Kidney (tissue), 14 donors: Measurements from ENCODE around the gene ZNF320. TPM values are rescaled to one million over a fixed set of nuclear protein-coding genes. Genes with fewer than 3 reads are reported as not detected.
A peak's percentile ranks its signal among the peaks of the same experiment; 100 is the strongest.

Source experiments
- DNase-seq, 5 donors: peaks; one replicate each; pipeline ENCODE4 v3.0.0-alpha.2; 2013 to 2020
- FAIRE-seq: peaks from 2 replicates; lab custom pipeline; 2012; peaks lifted over from hg19 to GRCh38; lab: Jason Lieb, UNC
- H3K27ac ChIP-seq, 2 donors: one replicate each; pipeline ENCODE4 v1.7.0; 2013; ENCODE audit warnings: low read depth in 2 of 2, low read length in 2 of 2, inconsistent platforms in 1 of 2
- H3K27me3 ChIP-seq: one replicate; pipeline ENCODE4 v1.7.1; 2013; ENCODE audit warnings: low read length, inconsistent platforms; ENCODE audit not compliant: control insufficient read depth, insufficient read depth
- H3K36me3 ChIP-seq, 3 donors: one replicate each; pipeline versions ENCODE4 v1.7.0 to v1.7.1; 2013; ENCODE audit warnings: low read length in 3 of 3, control low read depth in 1 of 3, inconsistent platforms in 1 of 3; ENCODE audit not compliant: insufficient read depth in 3 of 3, control insufficient read depth in 2 of 3
- H3K4me1 ChIP-seq, 3 donors: one replicate each; pipeline versions ENCODE4 v1.7.0 to v1.7.1; 2013; ENCODE audit warnings: low read length in 3 of 3, inconsistent platforms in 1 of 3, low read depth in 1 of 3; ENCODE audit not compliant: control insufficient read depth in 2 of 3, insufficient read depth in 2 of 3
- H3K4me3 ChIP-seq, 3 donors: one replicate each; pipeline versions ENCODE4 v1.7.0 to v1.8.1; 2013; ENCODE audit warnings: low read length in 3 of 3, control low read depth in 1 of 3, inconsistent platforms in 1 of 3
- H3K9ac ChIP-seq, 3 donors: one replicate each; pipeline versions ENCODE4 v1.7.0 to v1.7.1; 2013; ENCODE audit warnings: low read length in 3 of 3, control low read depth in 1 of 3, inconsistent platforms in 1 of 3
- H3K9me3 ChIP-seq, 3 donors: one replicate each; pipeline versions ENCODE4 v1.7.0 to v1.7.1; 2013; ENCODE audit warnings: low read length in 3 of 3, control low read depth in 1 of 3, inconsistent platforms in 1 of 3; ENCODE audit not compliant: control insufficient read depth in 2 of 3, insufficient read depth in 1 of 3
- intact Hi-C: fragments of 100-400 bp; cut with DNase I; formaldehyde crosslinking; loops from one replicate; pipeline ENCODE4 v1.11.1; 2022
- polyA plus RNA-seq: library from polyadenylated mRNA; stranded (reverse); fragments of 350-450 nt; fragmentation: Illumina TruSeq; extraction: RNeasy Lipid Tissue Mini Kit (QIAGEN cat#74804); gene quantifications from one replicate; pipeline ENCODE4 v1.2.3, GENCODE V29; 2014; ENCODE audit warnings: low read depth, low replicate concordance; ENCODE audit not compliant: insufficient read depth
- total RNA-seq: library from RNA; stranded (reverse); fragmentation: NEBNext Ultra II Directional; extraction: Animal tissue kit (Norgen Biotek cat#: 25700); gene quantifications from one replicate; pipeline ENCODE4 v1.2.1, GENCODE V29; 2021
- TF ChIP-seq, protein P1 (sequence below): IDR thresholded peaks from 3 replicates; pipeline ENCODE4 v1.5.1; 2012; ENCODE audit warnings: mild to moderate bottlenecking, moderate library complexity, borderline replicate concordance; ENCODE audit not compliant: insufficient read depth; ENCODE audit errors: extremely low read depth
- donor health status: control.
- donor health status: control.
- donor health status: control.
- donor health status: control.
- donor health status: control.
- donor health status: DM: yes; HTN: yes; CAD: no.
- donor health status: Normal renal cell carcinoma (clear cell type).

ZNF320 gene
- total and polyA plus RNA-seq, 2 donors from 2014 or later = 3.2 to 25.8 TPM

DNA sequence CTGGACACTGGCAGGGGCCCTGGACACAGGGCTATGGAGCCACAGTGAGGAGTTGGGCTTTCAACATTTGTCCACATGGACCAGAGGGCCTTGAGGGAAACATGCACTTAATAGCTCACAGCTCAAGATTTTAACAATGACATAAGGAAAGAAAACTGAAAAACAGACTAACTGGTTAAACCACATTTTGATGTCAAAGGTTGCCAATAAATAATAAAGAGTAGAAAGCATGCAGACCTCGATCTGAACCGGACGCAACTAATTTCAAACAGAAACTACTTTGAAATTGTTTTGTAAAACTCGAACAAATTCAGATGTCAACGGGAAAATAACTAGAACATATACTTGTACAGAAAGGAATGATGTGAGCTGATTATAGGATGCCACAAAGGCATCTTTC lies 41.3 kb upstream of the ZNF320 start:
- Histone ChIP-seq H3K4me3 (no peak overlapping the region), H3K36me3 (no peaks in the 10 kb centered on the region), H3K27me3 (no peaks in the 10 kb centered on the region), H3K27ac (no peak overlapping the region), H3K4me1 (peaks cover 0 to 16% (median 5%) of the 10 kb centered on the region in 3 donors), H3K9me3 (no peaks in the 10 kb centered on the region), H3K9ac (no peak overlapping the region)
- TF ChIP-seq, protein P1, sequence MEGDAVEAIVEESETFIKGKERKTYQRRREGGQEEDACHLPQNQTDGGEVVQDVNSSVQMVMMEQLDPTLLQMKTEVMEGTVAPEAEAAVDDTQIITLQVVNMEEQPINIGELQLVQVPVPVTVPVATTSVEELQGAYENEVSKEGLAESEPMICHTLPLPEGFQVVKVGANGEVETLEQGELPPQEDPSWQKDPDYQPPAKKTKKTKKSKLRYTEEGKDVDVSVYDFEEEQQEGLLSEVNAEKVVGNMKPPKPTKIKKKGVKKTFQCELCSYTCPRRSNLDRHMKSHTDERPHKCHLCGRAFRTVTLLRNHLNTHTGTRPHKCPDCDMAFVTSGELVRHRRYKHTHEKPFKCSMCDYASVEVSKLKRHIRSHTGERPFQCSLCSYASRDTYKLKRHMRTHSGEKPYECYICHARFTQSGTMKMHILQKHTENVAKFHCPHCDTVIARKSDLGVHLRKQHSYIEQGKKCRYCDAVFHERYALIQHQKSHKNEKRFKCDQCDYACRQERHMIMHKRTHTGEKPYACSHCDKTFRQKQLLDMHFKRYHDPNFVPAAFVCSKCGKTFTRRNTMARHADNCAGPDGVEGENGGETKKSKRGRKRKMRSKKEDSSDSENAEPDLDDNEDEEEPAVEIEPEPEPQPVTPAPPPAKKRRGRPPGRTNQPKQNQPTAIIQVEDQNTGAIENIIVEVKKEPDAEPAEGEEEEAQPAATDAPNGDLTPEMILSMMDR = no peak
- DNase-seq (peak in 2 of 5 donors; percentile 65 to 73), FAIRE-seq (no peak)
- intact Hi-C loops = no loop called here

DNA sequence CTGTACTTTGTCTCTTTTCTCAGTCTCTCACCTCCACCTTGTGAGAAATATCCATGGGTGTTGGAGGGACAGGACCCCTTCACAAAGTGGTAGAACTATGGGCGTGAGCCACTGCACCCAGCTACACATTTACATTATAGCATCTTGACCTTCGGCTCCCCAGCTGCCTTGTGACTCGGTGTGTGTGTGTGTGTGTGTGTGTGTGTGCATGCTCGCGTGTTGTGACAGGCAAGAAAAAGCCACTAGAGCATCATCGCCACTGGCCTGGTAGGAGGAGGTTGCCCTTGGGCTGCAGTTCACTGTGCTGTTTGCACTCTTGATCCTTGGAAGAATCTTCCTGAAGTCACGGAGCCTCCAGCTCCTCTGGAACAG lies 39.5 kb upstream of the ZNF320 start:
- DNase-seq (no peak), FAIRE-seq (no peak)
- H3K9me3 ChIP-seq = no peaks in the 10 kb centered on the region
- TF ChIP-seq, protein P1 = no peak
- no peaks in the 10 kb centered on the region for H3K27me3 ChIP-seq
- no peaks in the 10 kb centered on the region for H3K36me3 ChIP-seq
- peaks cover 0 to 16% (median 5%) of the 10 kb centered on the region in 3 donors for H3K4me1 ChIP-seq
- peak overlapping the region in 1 of 2 donors; percentile 45 for H3K27ac ChIP-seq
- no peak overlapping the region for H3K4me3 ChIP-seq
- intact Hi-C loops = no loop called here
- no peak overlapping the region for H3K9ac ChIP-seq

DNA sequence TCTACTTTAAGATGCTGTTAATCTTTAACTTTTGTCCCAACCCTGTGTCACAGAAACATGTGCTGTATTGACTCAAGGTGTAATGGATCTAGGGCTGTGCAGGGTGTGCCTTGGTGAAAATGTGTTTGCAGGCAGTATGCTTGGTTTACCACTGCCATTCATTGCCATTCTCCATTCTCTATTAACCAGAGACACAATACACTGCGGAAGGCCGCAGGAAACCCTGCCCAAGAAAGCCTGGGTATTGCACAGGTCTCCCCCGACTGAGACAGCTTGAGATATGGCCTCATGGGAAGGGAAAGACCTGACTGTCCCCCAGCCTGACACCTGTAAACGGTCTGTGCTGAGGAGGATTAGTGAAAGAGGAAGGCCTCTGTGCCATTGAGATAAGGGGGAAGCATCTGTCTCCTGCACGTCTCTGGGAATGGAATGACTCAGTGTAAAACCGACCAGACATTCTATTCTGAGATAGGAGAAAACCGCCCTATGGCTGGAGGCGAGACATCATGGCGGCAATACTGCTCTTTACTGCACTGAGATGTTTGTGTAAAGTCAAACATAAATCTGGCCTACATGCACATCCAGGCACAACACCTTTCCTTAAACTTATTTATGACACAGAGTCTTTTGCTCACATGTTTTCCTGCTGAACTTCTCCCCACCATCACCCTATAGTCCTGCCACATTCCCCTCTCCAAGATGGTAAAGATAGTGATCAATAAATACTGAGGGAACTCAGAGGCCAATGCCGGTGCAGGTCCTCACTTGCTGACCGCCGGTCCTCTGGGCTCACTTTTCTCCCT lies 38.9 kb upstream of the ZNF320 start:
- DNase-seq (peak in 1 of 5 donors; percentile 60), FAIRE-seq (no peak)
- TF ChIP-seq, protein P1 = no peak
- Histone ChIP-seq H3K4me1 (peaks cover 0 to 16% (median 5%) of the 10 kb centered on the region in 3 donors), H3K4me3 (no peak overlapping the region), H3K27me3 (no peaks in the 10 kb centered on the region), H3K36me3 (no peaks in the 10 kb centered on the region), H3K9me3 (no peaks in the 10 kb centered on the region), H3K9ac (no peak overlapping the region), H3K27ac (peak overlapping the region; percentile 22 to 45)
- intact Hi-C loops = no loop called here
